Measurements from ENCODE around the gene MAST3.

Gene MAST3

GRCh38 chr19:18123819-18124218, 26.2 kb downstream of the MAST3 start:
- no peak overlapping the region for H3K4me3 ChIP-seq (ENCODE audit: low read depth, low read length)
- no peak overlapping the region for H3K27ac ChIP-seq (ENCODE audit: low read depth, low read length)
- no peak overlapping the region for H3K9ac ChIP-seq (ENCODE audit: low read length)
- H3K4me1 ChIP-seq (ENCODE audit: control insufficient read depth, insufficient read depth, low read length) = peaks cover 14% of the 10 kb centered on the region
- H3K36me3 ChIP-seq (ENCODE audit: control insufficient read depth, insufficient read depth, low read length) = peaks cover 37% of the 10 kb centered on the region
- H3K9me3 ChIP-seq (ENCODE audit: control insufficient read depth, insufficient read depth, low read depth, low read length) = no peaks in the 10 kb centered on the region
- no peaks in the 10 kb centered on the region; the same call in 1 of the 2 replicates for H3K27me3 ChIP-seq (ENCODE audit: control insufficient read depth, insufficient read depth, low read length)

GRCh38 chr19:18126097-18126496, 28.5 kb downstream of the MAST3 start:
- no peak overlapping the region for H3K9ac ChIP-seq (ENCODE audit: low read length)
- H3K27me3 ChIP-seq (ENCODE audit: control insufficient read depth, insufficient read depth, low read length) = no peaks in the 10 kb centered on the region
- H3K9me3 ChIP-seq (ENCODE audit: control insufficient read depth, insufficient read depth, low read depth, low read length) = no peaks in the 10 kb centered on the region
- H3K4me1 ChIP-seq (ENCODE audit: control insufficient read depth, insufficient read depth, low read length) = no peaks in the 10 kb centered on the region
- H3K36me3 ChIP-seq (ENCODE audit: control insufficient read depth, insufficient read depth, low read length) = peaks cover 52% of the 10 kb centered on the region
- H3K27ac ChIP-seq (ENCODE audit: low read depth, low read length) = no peak overlapping the region
- no peak overlapping the region for H3K4me3 ChIP-seq (ENCODE audit: low read depth, low read length)

GRCh38 chr19:18128044-18128443, 30.5 kb downstream of the MAST3 start:
- H3K9ac ChIP-seq (ENCODE audit: low read length) = no peak overlapping the region
- H3K27ac ChIP-seq (ENCODE audit: low read depth, low read length) = no peak overlapping the region

GRCh38 chr19:18128805-18129204, 31.2 kb downstream of the MAST3 start:
- Histone ChIP-seq H3K27me3 (ENCODE audit: control insufficient read depth, insufficient read depth, low read length) (no peaks in the 10 kb centered on the region), H3K36me3 (ENCODE audit: control insufficient read depth, insufficient read depth, low read length) (peaks cover 52% of the 10 kb centered on the region), H3K27ac (ENCODE audit: low read depth, low read length) (no peak overlapping the region), H3K9ac (ENCODE audit: low read length) (no peak overlapping the region), H3K9me3 (ENCODE audit: control insufficient read depth, insufficient read depth, low read depth, low read length) (no peaks in the 10 kb centered on the region), H3K4me1 (ENCODE audit: control insufficient read depth, insufficient read depth, low read length) (no peaks in the 10 kb centered on the region), H3K4me3 (ENCODE audit: low read depth, low read length) (no peak overlapping the region)

More at GRCh38 chr19:18128044-18128443, 30.5 kb downstream of the MAST3 start:
- Histone ChIP-seq H3K36me3 (ENCODE audit: control insufficient read depth, insufficient read depth, low read length) (peaks cover 58% of the 10 kb centered on the region), H3K4me3 (ENCODE audit: low read depth, low read length) (no peak overlapping the region), H3K9me3 (ENCODE audit: control insufficient read depth, insufficient read depth, low read depth, low read length) (no peaks in the 10 kb centered on the region), H3K27me3 (ENCODE audit: control insufficient read depth, insufficient read depth, low read length) (no peaks in the 10 kb centered on the region), H3K4me1 (ENCODE audit: control insufficient read depth, insufficient read depth, low read length) (no peaks in the 10 kb centered on the region)

GRCh38 chr19:18130523-18131242, 33.1 kb downstream of the MAST3 start:
- H3K9ac ChIP-seq (ENCODE audit: low read length) = no peak overlapping the region
- no peak overlapping the region for H3K4me3 ChIP-seq (ENCODE audit: low read depth, low read length)
- no peak overlapping the region for H3K27ac ChIP-seq (ENCODE audit: low read depth, low read length)
- H3K4me1 ChIP-seq (ENCODE audit: control insufficient read depth, insufficient read depth, low read length) = no peaks in the 10 kb centered on the region
- peaks cover 49% of the 10 kb centered on the region for H3K36me3 ChIP-seq (ENCODE audit: control insufficient read depth, insufficient read depth, low read length)
- H3K27me3 ChIP-seq (ENCODE audit: control insufficient read depth, insufficient read depth, low read length) = no peaks in the 10 kb centered on the region
- H3K9me3 ChIP-seq (ENCODE audit: control insufficient read depth, insufficient read depth, low read depth, low read length) = no peaks in the 10 kb centered on the region

GRCh38 chr19:18131841-18132596, 34.4 kb downstream of the MAST3 start:
- peaks cover 55% of the 10 kb centered on the region for H3K36me3 ChIP-seq (ENCODE audit: control insufficient read depth, insufficient read depth, low read length)
- H3K27ac ChIP-seq (ENCODE audit: low read depth, low read length) = no peak overlapping the region
- H3K27me3 ChIP-seq (ENCODE audit: control insufficient read depth, insufficient read depth, low read length) = no peaks in the 10 kb centered on the region
- H3K4me1 ChIP-seq (ENCODE audit: control insufficient read depth, insufficient read depth, low read length) = no peaks in the 10 kb centered on the region
- H3K9ac ChIP-seq (ENCODE audit: low read length) = no peak overlapping the region
- no peak overlapping the region for H3K4me3 ChIP-seq (ENCODE audit: low read depth, low read length)
- H3K9me3 ChIP-seq (ENCODE audit: control insufficient read depth, insufficient read depth, low read depth, low read length) = no peaks in the 10 kb centered on the region

- peaks cover 51% of the 10 kb centered on the region for H3K36me3 ChIP-seq (ENCODE audit: control insufficient read depth, insufficient read depth, low read length)
- H3K9ac ChIP-seq (ENCODE audit: low read length) = no peak overlapping the region
Observed at GRCh38 chr19:18135712-18136584, 38.4 kb downstream of the MAST3 start.

GRCh38 chr19:18137242-18137641, 39.7 kb downstream of the MAST3 start:
- Histone ChIP-seq H3K9me3 (ENCODE audit: control insufficient read depth, insufficient read depth, low read depth, low read length) (no peaks in the 10 kb centered on the region), H3K36me3 (ENCODE audit: control insufficient read depth, insufficient read depth, low read length) (peaks cover 51% of the 10 kb centered on the region), H3K27ac (ENCODE audit: low read depth, low read length) (no peak overlapping the region), H3K9ac (ENCODE audit: low read length) (no peak overlapping the region), H3K27me3 (ENCODE audit: control insufficient read depth, insufficient read depth, low read length) (no peaks in the 10 kb centered on the region), H3K4me3 (ENCODE audit: low read depth, low read length) (no peak overlapping the region), H3K4me1 (ENCODE audit: control insufficient read depth, insufficient read depth, low read length) (no peaks in the 10 kb centered on the region)

More at GRCh38 chr19:18135712-18136584, 38.4 kb downstream of the MAST3 start:
- Histone ChIP-seq H3K27me3 (ENCODE audit: control insufficient read depth, insufficient read depth, low read length) (no peaks in the 10 kb centered on the region), H3K9me3 (ENCODE audit: control insufficient read depth, insufficient read depth, low read depth, low read length) (no peaks in the 10 kb centered on the region), H3K4me1 (ENCODE audit: control insufficient read depth, insufficient read depth, low read length) (no peaks in the 10 kb centered on the region), H3K4me3 (ENCODE audit: low read depth, low read length) (no peak overlapping the region), H3K27ac (ENCODE audit: low read depth, low read length) (no peak overlapping the region)

GRCh38 chr19:18137657-18138339, 40.2 kb downstream of the MAST3 start:
- H3K9me3 ChIP-seq (ENCODE audit: control insufficient read depth, insufficient read depth, low read depth, low read length) = no peaks in the 10 kb centered on the region
- H3K9ac ChIP-seq (ENCODE audit: low read length) = no peak overlapping the region
- H3K27ac ChIP-seq (ENCODE audit: low read depth, low read length) = no peak overlapping the region
- H3K4me3 ChIP-seq (ENCODE audit: low read depth, low read length) = no peak overlapping the region
- no peaks in the 10 kb centered on the region for H3K27me3 ChIP-seq (ENCODE audit: control insufficient read depth, insufficient read depth, low read length)
- H3K4me1 ChIP-seq (ENCODE audit: control insufficient read depth, insufficient read depth, low read length) = no peaks in the 10 kb centered on the region
- peaks cover 47% of the 10 kb centered on the region for H3K36me3 ChIP-seq (ENCODE audit: control insufficient read depth, insufficient read depth, low read length)

- Histone ChIP-seq H3K27ac (ENCODE audit: low read depth, low read length) (no peak overlapping the region), H3K36me3 (ENCODE audit: control insufficient read depth, insufficient read depth, low read length) (peaks cover 57% of the 10 kb centered on the region), H3K9me3 (ENCODE audit: control insufficient read depth, insufficient read depth, low read depth, low read length) (no peaks in the 10 kb centered on the region), H3K4me1 (ENCODE audit: control insufficient read depth, insufficient read depth, low read length) (no peaks in the 10 kb centered on the region), H3K4me3 (ENCODE audit: low read depth, low read length) (no peak overlapping the region), H3K27me3 (ENCODE audit: control insufficient read depth, insufficient read depth, low read length) (no peaks in the 10 kb centered on the region), H3K9ac (ENCODE audit: low read length) (no peak overlapping the region)
Observed at GRCh38 chr19:18140473-18140872, 42.9 kb downstream of the MAST3 start.

All from HUES6 (cell line).